HepG2 (cell line): Measurements from ENCODE around the gene TLK2. TPM values are rescaled to one million over a fixed set of nuclear protein-coding genes. Genes with fewer than 3 reads are reported as not detected.

Experiments
- ATAC-seq: fragments of 200-7000 bp; cut with Tn5 transposase; 3 replicates; pipeline ENCODE4 v1.9.1; 2020; ENCODE audit warnings: mild to moderate bottlenecking, moderate library complexity
- BruUV-seq: library from RNA; stranded (reverse); fragments of 400-500 nt; replicated peaks from 2 replicates; lab custom pipeline; 2021; lab: Mats Ljungman, UMichigan
- CTCF ChIA-PET: fragments of 300-600 bp; formaldehyde crosslinking; extraction: SDS; loops from one replicate; lab custom pipeline; 2021; ENCODE audit warnings: low total read pairs, inconsistent platforms, low intra/inter-chr PET ratio; lab: Yijun Ruan, JAX
- POLR2A ChIA-PET: fragments of 350-600 bp; sonication (Branson Sonifier 250); formaldehyde crosslinking; loops from one replicate; lab custom pipeline; 2020; ENCODE audit warnings: antibody characterized with exemption, inconsistent platforms; lab: Yijun Ruan, JAX
- DNase-seq: peaks from one replicate; pipeline ENCODE4 v3.0.0-alpha.2; 2015; ENCODE audit warnings: low spot score
- FAIRE-seq: peaks from 3 replicates; lab custom pipeline; 2011; peaks lifted over from hg19 to GRCh38; lab: Jason Lieb, UNC
- H2AFZ ChIP-seq: one replicate; pipeline ENCODE4 v1.6.1; 2011; ENCODE audit warnings: low read length, inconsistent platforms
- H3K27ac ChIP-seq: fragments of 300-600 bp; 3 replicates; pipeline ENCODE4 v1.8.0; 2011; ENCODE audit warnings: mixed run types, mild to moderate bottlenecking, mixed read lengths, low read length, inconsistent platforms; ENCODE audit not compliant: insufficient read depth; ENCODE audit errors: extremely low read length
- H3K27me3 ChIP-seq, 2 experiments: fragments of 200-600 bp in 1 of 2; 2 replicates in 1 of 2; 3 replicates in 1 of 2; pipeline versions ENCODE4 v1.6.0 to v1.8.0; 2011; ENCODE audit warnings: low read length in 2 of 2, mild to moderate bottlenecking in 2 of 2, moderate library complexity in 2 of 2, inconsistent platforms in 1 of 2; ENCODE audit not compliant: insufficient read depth in 2 of 2, control insufficient read depth in 1 of 2
- H3K36me3 ChIP-seq, 2 experiments: fragments of 200-600 bp in 1 of 2; replicated peaks in 1 of 2; 2 replicates in 1 of 2; 3 replicates in 1 of 2; pipeline versions ENCODE4 v1.5.1 to v1.8.0; 2011; ENCODE audit warnings: low read length in 2 of 2, inconsistent platforms in 1 of 2; ENCODE audit not compliant: insufficient read depth in 2 of 2, control insufficient read depth in 1 of 2
- H3K4me1 ChIP-seq: 2 replicates; pipeline ENCODE4 v1.5.1; 2012; ENCODE audit warnings: low read length, inconsistent platforms; ENCODE audit not compliant: insufficient read depth
- H3K4me2 ChIP-seq: 2 replicates; pipeline ENCODE4 v1.6.0; 2011; ENCODE audit warnings: low read depth, low read length, inconsistent platforms
- H3K4me3 ChIP-seq, 3 experiments: fragments of 200-600 bp in 1 of 3; sonication (generic), shearing (Covaris generic) in 1 of 3; replicated peaks in 1 of 3; 2 replicates each; pipeline ENCODE4 v1.5.1; 2011 to 2016; ENCODE audit warnings: low read length in 3 of 3, inconsistent platforms in 2 of 3, low read depth in 2 of 3, mild to moderate bottlenecking in 2 of 3, control low read depth in 1 of 3, mixed read lengths in 1 of 3; ENCODE audit not compliant: insufficient read depth in 1 of 3
- H3K79me2 ChIP-seq: one replicate; pipeline ENCODE4 v1.6.1; 2011; ENCODE audit warnings: low read length, inconsistent platforms; ENCODE audit not compliant: insufficient read depth
- H3K9ac ChIP-seq: 2 replicates; pipeline ENCODE4 v1.6.0; 2011; ENCODE audit warnings: mild to moderate bottlenecking, low read depth, low read length, inconsistent platforms; ENCODE audit not compliant: insufficient read depth
- H3K9me3 ChIP-seq: 2 replicates; pipeline ENCODE4 v1.5.1; 2012; ENCODE audit warnings: mild to moderate bottlenecking, low read length
- H4K20me1 ChIP-seq: 2 replicates; pipeline ENCODE4 v1.6.0; 2011; ENCODE audit warnings: inconsistent platforms, mild to moderate bottlenecking, low read length, moderate library complexity; ENCODE audit not compliant: insufficient read depth
- NFE2L1 ChIP-seq: sonication (generic); formaldehyde crosslinking; IDR thresholded peaks from 2 replicates; pipeline ENCODE4 v1.4.0; 2020; ENCODE audit warnings: missing genetic modification reagents, mild to moderate bottlenecking, borderline replicate concordance
- ZNF263 ChIP-seq: sonication (generic); formaldehyde crosslinking; IDR thresholded peaks from 2 replicates; pipeline ENCODE4 v1.4.0; 2020; ENCODE audit warnings: missing genetic modification reagents
- ZNF709 ChIP-seq: sonication (generic); formaldehyde crosslinking; IDR thresholded peaks from 2 replicates; pipeline ENCODE4 v1.5.0; 2020; ENCODE audit warnings: mild to moderate bottlenecking, missing genetic modification reagents
- WGBS: methylation state at CpG from one replicate; pipeline ENCODE4 v1.1.6; 2017; ENCODE audit warnings: low lambda C conversion rate; 5-methylcytosine and 5-hydroxymethylcytosine counted together
- in situ Hi-C: cut with HindIII; loops from 2 replicates; pipeline ENCODE4 v1.10.0; 2017; ENCODE audit warnings: low pct_unique_long_range_greater_than_20kb; ENCODE audit not compliant: extremely low pct_ligation_motif_present
- intact Hi-C: fragments of 100-400 bp; cut with micrococcal nuclease; formaldehyde crosslinking; loops from one replicate; pipeline ENCODE4 v1.10.0; 2022; ENCODE audit not compliant: unreplicated experiment
- polyA plus RNA-seq, 8 experiments: library from polyadenylated mRNA; depleted of rRNA in 3 of 8; stranded (reverse) in 7 of 8; unstranded in 1 of 8; fragments of >200 nt; fragmentation: Illumina TruSeq in 4 of 8; extraction: Trizol in 4 of 8; gene quantifications; 2 replicates each; pipeline versions ENCODE4 v1.2.1 to v1.2.3, GENCODE V29; 2011 to 2016; ENCODE audit warnings: low read depth in 4 of 8, missing spikeins in 1 of 8, mixed read lengths in 1 of 8; ENCODE audit not compliant: insufficient read depth in 1 of 8
- total RNA-seq, 5 experiments: library from RNA; depleted of rRNA; stranded (reverse); fragments of >200 nt; fragmentation: Illumina TruSeq; extraction: Trizol; gene quantifications; 2 replicates each; pipeline ENCODE4 v1.2.3, GENCODE V29; 2016; ENCODE audit warnings: low read depth in 1 of 5
- TF ChIP-seq, protein P1 (sequence below): sonication (generic); formaldehyde crosslinking; IDR thresholded peaks from 2 replicates; pipeline ENCODE4 v1.4.0; 2020; ENCODE audit warnings: missing genetic modification reagents; ENCODE audit errors: not compliant biosample characterization
- TF ChIP-seq, protein P2 (sequence below): sonication (generic); formaldehyde crosslinking; IDR thresholded peaks from 2 replicates; pipeline ENCODE4 v1.4.0; 2020; ENCODE audit warnings: missing genetic modification reagents, borderline replicate concordance
- TF ChIP-seq, protein P3 (sequence below): sonication (generic); formaldehyde crosslinking; IDR thresholded peaks from 2 replicates; pipeline ENCODE4 v1.4.0; 2020; ENCODE audit warnings: missing genetic modification reagents
- TF ChIP-seq, protein P4 (sequence below): sonication (generic); formaldehyde crosslinking; IDR thresholded peaks from 2 replicates; pipeline ENCODE4 v1.5.1; 2020; ENCODE audit warnings: missing genetic modification reagents, mild to moderate bottlenecking, borderline replicate concordance

Gene TLK2
- total and polyA plus RNA-seq, 2 of the 13 experiments (the other 11 are each of a cell fraction or from before 2014, with no cell fraction given) = 58.7 to 60.8 TPM

DNA sequence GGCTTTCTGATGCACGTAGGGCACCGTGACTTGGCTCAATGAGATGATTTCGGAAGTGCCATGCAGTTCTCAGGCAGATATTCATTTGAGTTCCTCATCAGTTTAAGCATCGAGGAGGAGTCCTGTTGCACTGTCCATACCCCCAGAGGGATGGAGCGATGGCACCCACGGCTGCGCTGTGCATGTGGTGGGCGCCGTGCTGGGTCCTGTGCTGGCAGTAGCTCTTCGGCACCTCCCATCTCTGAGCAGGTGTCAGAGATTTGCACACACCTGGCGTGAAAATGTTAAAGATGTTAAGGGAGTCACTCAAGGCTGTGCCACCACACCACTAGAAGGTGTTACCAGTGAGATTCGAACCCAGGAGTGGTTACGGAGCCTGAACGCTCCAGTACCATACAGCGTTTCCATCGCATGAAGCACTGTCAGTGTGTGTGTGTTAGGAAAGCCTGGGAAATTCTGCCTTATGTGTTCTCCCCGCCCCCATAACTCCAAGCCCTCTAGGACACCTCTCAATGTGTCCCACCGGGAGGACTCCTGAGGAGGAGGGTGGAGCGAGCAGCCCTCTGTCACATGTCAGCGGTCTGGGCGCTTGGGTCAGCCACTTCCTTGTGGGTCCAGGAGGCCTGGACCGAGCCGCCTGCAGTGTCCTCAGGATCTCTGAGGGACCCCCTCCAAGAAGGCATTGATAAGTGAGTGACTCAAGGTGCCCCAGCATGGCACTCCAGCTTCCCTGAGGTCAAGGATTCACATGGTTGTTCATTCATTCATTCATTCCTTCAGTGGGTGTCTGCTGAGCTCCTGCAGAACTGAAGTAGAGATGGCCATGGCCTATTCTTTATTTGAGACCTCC lies 152.7 kb downstream of the TLK2 start:
- no peak for DNase-seq
- H3K9ac ChIP-seq = no peak overlapping the region
- 50% methylated on average over 23 of the region's 23 CpGs for WGBS
- H3K36me3 ChIP-seq = no peaks in the 10 kb centered on the region
- ATAC-seq = no peak
- H4K20me1 ChIP-seq = no peaks in the 10 kb centered on the region
- peaks cover 21 to 65% of the 10 kb centered on the region in 2 experiments; a peak in 4 of 5 replicates for H3K27me3 ChIP-seq
- no TSS peak for BruUV-seq
- no peak for FAIRE-seq
- intact Hi-C loops (no loop called here), in situ Hi-C loops (no loop called here)
- no peak overlapping the region for H3K4me3 ChIP-seq
- CTCF ChIA-PET = no interaction called here
- H3K4me2 ChIP-seq = no peak overlapping the region
- peak; percentile 66 for TF ChIP-seq ZNF263 (CRISPR knock-in tag)
- TF ChIP-seq, protein P1, sequence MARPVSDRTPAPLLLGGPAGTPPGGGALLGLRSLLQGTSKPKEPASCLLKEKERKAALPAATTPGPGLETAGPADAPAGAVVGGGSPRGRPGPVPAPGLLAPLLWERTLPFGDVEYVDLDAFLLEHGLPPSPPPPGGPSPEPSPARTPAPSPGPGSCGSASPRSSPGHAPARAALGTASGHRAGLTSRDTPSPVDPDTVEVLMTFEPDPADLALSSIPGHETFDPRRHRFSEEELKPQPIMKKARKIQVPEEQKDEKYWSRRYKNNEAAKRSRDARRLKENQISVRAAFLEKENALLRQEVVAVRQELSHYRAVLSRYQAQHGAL = no peak
- no peaks in the 10 kb centered on the region for H3K79me2 ChIP-seq
- POLR2A ChIA-PET = no interaction called here
- H3K9me3 ChIP-seq = no peaks in the 10 kb centered on the region
- H2AFZ ChIP-seq = no peak overlapping the region
- H3K4me1 ChIP-seq = peaks cover 25% of the 10 kb centered on the region
- no peak overlapping the region for H3K27ac ChIP-seq

DNA sequence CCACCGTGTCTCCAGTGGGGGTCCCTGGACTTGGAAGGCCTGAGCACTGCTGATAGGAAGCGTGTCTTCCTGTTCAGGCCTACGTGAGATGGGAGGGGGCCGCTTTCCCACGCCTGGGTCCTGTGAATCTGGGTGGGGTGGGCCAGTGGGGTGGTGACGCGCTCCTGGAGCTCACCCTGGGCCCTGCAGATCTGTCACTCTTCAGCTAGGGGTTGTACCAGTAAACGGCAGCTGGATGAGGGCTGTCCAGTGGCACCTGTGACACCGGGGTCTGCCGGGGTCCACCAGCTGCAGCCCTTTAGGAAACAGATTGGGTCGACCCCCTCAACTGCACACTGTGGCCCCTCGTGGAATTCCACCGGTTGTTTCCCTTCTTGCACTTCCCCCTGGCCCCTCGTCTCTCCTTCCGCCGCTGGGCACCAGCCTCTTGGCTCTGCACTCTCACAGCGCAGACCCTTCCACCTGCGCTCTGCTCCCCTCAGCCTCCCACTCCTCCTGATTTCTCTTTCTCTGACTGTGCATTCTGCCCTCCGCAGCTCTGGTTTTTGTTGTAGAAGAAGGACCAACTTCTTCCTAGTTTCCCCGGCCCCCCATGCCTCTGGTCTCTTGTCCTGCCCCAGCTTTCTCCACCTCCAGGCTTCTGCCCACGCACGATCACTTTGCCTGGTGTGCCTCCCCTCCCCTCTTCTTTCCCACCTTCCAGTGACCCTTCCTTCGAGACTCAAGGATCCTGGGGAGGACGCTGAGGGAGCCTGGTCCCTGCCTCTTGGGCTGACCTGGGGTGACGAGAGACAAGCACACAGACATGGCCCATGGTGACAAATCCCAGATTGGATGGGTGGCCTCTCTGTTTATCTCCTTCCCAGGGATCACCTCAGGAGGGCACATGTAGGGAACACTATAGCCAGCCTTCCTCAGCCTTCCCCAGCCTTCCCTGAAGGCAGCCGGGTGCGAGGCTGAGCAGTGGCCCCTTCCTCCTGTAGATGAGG lies 153.6 kb downstream of the TLK2 start:
- CTCF ChIA-PET = no interaction called here
- TF ChIP-seq, protein P2, sequence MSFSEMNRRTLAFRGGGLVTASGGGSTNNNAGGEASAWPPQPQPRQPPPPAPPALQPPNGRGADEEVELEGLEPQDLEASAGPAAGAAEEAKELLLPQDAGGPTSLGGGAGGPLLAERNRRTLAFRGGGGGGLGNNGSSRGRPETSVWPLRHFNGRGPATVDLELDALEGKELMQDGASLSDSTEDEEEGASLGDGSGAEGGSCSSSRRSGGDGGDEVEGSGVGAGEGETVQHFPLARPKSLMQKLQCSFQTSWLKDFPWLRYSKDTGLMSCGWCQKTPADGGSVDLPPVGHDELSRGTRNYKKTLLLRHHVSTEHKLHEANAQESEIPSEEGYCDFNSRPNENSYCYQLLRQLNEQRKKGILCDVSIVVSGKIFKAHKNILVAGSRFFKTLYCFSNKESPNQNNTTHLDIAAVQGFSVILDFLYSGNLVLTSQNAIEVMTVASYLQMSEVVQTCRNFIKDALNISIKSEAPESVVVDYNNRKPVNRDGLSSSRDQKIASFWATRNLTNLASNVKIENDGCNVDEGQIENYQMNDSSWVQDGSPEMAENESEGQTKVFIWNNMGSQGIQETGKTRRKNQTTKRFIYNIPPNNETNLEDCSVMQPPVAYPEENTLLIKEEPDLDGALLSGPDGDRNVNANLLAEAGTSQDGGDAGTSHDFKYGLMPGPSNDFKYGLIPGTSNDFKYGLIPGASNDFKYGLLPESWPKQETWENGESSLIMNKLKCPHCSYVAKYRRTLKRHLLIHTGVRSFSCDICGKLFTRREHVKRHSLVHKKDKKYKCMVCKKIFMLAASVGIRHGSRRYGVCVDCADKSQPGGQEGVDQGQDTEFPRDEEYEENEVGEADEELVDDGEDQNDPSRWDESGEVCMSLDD = no peak
- TF ChIP-seq NFE2L1 (CRISPR knock-in tag) (no peak), ZNF709 (CRISPR knock-in tag) (no peak)
- TF ChIP-seq, protein P3, sequence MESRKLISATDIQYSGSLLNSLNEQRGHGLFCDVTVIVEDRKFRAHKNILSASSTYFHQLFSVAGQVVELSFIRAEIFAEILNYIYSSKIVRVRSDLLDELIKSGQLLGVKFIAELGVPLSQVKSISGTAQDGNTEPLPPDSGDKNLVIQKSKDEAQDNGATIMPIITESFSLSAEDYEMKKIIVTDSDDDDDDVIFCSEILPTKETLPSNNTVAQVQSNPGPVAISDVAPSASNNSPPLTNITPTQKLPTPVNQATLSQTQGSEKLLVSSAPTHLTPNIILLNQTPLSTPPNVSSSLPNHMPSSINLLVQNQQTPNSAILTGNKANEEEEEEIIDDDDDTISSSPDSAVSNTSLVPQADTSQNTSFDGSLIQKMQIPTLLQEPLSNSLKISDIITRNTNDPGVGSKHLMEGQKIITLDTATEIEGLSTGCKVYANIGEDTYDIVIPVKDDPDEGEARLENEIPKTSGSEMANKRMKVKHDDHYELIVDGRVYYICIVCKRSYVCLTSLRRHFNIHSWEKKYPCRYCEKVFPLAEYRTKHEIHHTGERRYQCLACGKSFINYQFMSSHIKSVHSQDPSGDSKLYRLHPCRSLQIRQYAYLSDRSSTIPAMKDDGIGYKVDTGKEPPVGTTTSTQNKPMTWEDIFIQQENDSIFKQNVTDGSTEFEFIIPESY (CRISPR knock-in tag) = no peak
- TF ChIP-seq, protein P4, sequence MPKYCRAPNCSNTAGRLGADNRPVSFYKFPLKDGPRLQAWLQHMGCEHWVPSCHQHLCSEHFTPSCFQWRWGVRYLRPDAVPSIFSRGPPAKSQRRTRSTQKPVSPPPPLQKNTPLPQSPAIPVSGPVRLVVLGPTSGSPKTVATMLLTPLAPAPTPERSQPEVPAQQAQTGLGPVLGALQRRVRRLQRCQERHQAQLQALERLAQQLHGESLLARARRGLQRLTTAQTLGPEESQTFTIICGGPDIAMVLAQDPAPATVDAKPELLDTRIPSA = no peak

More for the DNA sequence above, 153.6 kb downstream of the TLK2 start:
- BruUV-seq = no TSS peak
- DNase-seq (no peak), FAIRE-seq (no peak), ATAC-seq (no peak)
- in situ Hi-C loops = no loop called here
- H3K27ac ChIP-seq = no peak overlapping the region
- H2AFZ ChIP-seq = no peak overlapping the region
- H4K20me1 ChIP-seq = no peaks in the 10 kb centered on the region
- no peaks in the 10 kb centered on the region for H3K36me3 ChIP-seq
- no peaks in the 10 kb centered on the region for H3K79me2 ChIP-seq
- POLR2A ChIA-PET = no interaction called here
- no peaks in the 10 kb centered on the region for H3K9me3 ChIP-seq
- H3K4me1 ChIP-seq = peaks cover 25% of the 10 kb centered on the region
- WGBS = 35% methylated on average over 20 of the region's 27 CpGs
- no peak overlapping the region for H3K4me3 ChIP-seq
- H3K4me2 ChIP-seq = no peak overlapping the region
- peaks cover 21 to 56% of the 10 kb centered on the region in 2 experiments; a peak in 4 of 5 replicates for H3K27me3 ChIP-seq
- intact Hi-C loops = no loop called here
- no peak overlapping the region for H3K9ac ChIP-seq
